GM19043 (cell line): Measurements from ENCODE around the gene NEK7.

Source experiments
- ATAC-seq: cut with Tn5 transposase; IDR thresholded peaks from one replicate; pipeline ENCODE4 v1.9.1; 2021; ENCODE audit warnings: low read depth; ENCODE audit not compliant: unreplicated experiment

Gene NEK7

DNA sequence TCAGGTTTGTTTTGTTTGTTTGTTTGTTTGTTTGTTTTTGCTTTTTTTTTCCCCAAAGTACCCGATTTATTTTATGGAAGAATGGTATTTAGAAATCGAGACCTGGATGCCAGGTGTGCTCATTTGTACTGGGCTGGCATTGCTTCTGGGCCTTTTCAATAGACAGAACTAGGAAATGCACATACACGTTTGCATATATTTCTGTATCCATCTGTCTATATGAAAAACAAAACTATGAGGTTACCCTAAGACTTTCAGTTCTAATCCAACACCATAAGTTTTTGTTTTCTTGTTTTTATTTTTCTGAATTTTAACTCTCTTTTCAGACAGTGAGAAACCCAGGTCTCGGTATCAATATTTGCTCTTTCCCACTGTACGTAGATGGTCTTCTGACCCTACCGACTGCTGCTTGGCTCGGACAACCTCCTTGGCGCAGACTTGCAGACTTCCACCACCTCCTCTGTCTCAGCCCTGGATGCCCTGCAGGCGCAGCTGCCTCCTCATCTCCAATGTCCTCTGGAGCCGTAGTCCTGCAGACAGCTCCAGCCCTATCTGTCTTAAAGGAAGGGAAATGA lies 171.7 kb downstream of the NEK7 start:
- ATAC-seq: no peak

DNA sequence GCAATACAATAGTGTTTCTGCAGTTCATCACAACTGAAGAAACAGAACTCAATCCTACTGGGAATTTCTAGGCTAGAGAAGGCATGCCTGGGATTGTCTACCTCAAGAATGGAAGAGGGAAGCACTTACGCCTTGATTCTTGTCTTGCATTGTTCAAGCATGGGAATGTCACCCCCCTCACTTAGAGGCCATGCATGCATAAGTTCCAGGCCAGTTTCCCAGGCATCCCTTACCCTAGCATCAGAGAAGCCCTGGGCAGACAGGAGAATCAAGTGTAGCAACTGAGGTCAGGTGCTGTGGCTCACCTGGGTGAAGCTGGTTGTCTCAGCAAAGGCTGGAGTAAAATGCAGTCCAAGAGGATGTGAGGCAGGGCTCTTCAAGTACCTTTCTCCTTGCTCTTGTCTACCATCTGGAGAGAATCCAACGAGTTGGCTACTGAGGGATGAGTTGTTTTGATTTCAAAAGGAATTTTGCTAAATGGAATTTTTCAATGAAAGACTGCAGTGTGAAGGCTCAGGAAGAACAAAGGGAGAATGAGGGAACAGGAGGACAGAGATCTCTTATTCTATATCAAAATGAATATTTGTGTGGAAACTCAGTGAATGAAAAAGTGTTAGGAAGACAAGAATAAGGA lies 174.3 kb downstream of the NEK7 start:
- no peak for ATAC-seq

DNA sequence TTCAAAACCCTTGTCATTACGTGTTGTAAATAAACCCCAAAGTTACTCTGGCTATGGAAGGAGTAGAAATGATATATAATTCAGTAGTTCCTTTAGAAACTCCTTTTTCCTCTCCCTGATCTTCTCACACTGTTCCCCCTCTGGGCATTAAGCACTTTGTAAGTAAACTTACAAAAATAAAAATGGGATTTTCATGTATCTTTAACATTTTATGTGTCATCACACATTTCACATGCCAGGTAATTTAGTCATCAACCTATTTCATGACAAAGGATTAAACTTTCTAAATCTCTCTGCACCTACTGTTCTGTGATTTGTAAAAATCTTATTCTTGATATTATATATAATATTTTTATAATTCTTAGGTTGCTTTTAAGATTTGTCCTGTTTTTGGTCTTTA lies 176.9 kb downstream of the NEK7 start:
- no peak for ATAC-seq

DNA sequence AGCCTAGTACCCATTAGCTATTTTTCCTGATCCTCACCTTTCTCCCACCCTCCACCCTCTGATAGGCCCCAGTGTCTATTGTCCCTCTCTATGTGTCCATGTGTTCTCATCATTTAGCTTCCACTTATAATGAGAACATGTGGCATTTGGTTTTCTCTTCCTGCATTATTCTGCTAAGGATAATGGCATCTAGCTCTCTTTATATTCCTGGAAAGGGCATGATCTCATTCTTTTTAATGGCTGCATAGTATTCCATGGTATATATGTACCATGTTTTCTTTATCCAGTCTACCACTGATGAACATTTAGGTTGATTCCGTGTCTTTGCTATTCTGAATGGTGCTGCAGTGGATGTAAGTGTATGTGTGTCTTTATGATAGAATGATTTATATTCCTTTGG lies 178.9 kb downstream of the NEK7 start:
- ATAC-seq: no peak

DNA sequence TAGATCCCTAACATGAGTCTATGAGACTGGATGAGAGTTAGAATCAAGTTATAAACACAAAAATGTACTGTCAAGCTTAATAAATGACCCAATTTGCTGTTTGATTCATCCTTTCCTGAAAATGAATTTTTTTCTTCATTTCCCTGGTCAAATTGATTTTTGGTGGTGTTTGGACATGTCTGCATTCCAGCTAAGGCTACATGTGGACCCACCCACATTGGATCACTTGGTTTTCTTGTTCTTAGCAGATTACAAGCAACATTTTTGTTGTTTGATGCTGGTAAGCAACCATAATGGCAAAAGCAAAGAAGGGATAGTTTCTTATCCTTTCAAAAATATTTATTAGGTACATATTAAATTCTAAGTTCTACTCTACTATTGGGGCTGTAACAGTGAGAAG lies 181.1 kb downstream of the NEK7 start:
- no peak for ATAC-seq

DNA sequence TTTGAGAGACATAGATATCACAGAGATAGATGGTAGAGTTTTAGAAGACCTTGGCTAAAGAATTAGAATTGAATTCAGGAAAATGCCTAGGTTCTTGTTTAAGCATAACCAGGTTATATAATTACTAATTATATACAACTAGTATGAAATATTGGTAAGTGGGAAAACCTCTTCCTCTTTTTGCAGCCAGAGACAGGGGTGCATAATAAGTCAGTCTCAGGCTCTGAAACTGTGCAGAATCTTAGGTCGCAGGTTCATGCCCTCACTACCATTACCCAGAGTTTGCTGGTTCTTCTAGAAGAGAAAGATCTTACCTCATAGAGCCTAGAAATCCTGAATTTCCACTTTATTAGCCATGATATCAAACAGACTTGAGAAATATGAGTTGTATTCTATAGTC lies 183.3 kb downstream of the NEK7 start:
- ATAC-seq: no peak

DNA sequence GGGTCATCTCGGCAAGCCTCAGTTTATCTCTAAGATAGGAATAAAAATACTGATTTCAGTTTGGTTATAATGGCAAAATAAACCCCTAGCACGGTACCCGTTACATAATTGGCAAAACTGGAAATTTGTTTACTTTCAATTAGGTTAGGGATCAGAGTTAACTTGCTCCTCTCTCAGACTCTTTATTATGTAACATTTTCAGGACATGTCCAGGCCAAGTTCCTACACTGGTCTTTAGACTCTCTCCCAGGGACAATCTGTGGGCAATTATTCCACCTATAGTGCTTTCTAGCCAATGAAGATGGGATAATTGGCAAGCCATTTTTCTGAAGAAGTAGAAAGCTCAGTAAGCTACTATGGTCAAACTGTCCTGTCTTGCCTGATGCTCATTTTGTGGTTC lies 189.4 kb downstream of the NEK7 start:
- ATAC-seq: no peak

DNA sequence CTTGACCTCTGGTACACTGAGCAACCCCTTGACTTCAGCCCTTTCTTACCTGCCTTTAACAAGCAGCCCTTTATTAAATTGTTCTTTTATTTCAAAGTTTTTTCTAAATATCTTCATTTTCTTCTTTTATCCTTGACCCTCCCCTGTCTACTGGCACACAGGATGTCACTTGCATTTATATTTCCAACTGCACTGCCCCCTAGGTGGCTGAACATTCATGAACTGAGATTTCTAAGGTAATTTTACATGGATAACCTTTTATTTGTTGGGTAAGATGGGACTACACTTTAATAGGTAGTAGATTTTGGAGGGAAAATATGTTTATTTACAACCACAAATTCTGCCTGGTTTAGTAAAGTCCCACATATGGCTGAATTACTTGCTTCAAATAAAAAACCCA lies 193.7 kb downstream of the NEK7 start:
- ATAC-seq: no peak

DNA sequence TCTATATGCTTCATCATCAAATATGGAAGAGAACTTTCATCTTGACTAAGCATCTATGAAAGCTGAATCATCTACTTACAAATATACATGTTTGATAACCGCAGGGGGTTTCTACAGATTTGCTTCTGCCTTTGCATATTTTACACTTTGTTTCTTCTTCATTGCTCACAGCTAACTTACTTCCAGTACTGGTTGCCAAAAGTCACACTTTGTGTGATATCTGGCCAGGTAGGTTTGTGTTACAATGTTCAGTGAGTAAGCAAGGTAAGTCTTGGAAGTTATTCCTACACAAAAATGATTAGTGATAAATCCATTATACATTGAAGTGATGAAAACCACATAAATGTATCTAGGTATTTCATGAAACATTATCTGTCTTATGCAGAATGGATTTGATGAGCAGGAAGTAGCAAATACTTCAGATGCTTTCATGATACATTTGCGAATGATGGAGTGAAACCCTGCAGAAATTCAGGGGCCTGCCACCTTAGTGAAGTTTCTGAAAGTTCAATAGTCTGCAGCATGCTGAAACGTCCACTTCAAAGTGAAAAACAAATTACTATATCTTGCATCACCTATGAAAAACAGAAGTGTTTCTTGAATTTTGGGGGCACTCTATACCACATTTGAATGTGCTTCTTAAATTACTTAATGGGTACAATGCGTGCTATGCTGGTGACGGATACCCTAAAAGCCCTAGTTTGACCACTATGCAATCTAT lies 196.3 kb downstream of the NEK7 start:
- ATAC-seq: peak; percentile 80

DNA sequence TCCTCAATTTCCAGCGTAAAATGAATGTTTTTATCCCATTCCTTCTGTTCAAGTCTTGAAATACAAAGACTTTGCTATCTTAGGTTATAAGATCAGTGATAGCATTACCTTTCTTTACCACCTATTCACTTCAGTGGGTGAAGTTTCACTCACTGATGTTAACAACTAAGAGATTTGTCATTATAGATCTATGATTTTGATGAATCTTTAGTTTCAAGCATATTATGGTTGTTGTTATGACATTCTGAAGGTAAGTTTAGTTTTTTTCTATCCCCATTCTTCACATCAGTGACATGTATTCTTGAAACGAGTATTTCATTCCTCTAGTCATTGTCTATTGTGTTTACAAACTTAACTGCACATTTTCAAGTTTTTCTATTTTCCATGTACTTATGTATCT lies 201.1 kb downstream of the NEK7 start:
- ATAC-seq: no peak

DNA sequence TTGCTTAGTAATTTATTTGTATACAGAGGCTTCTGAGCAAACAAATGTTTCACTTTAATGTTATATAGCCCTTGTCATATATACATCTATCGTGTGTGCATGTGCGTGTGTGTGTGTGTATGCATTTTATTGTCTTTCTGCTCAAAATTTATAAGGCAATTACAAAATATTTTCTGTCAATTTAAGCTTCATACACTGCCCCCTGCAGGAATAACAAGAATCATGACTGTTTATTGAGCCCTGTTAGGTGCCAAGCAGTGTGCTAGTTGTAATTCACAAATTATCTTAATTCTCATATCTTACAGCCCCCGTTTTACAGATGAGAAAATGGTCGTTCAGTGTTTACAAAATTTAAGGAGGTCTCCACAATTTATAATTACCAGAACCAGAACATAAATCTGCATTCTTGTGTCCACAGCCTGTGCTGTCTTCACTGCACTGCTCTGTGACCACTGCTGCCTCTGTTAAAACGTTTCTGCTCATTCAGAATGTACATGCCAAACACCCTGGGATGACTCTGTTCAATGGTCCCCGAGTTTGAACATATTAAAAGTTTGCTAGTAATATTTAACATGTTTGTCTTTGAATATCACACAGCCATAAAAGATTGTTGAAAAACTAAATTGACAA lies 202.3 kb downstream of the NEK7 start:
- ATAC-seq: no peak

DNA sequence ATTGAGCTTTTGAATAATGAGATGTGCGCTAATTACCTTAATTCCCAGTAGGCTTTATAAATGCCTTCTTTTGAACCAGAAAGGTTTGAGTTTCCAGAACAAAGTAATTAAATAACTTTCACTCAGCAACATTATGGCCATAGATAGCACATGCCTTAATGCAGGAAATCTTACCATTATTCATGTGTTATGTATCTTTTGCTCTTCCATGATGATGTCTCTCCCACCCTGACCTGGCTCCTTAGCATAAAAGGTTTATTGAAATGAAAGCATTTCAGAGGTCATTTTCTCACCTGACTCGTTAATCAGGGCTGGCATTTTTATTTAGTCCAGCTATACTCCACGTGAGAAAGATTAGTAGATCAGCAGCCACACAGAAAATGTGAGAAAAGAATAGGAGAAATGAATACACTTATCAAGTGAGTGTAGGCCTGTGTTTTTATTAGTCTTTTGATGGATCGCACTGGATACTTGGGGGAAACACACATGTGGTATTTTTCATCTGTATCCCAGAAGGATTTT lies 203.5 kb downstream of the NEK7 start:
- no peak for ATAC-seq

DNA sequence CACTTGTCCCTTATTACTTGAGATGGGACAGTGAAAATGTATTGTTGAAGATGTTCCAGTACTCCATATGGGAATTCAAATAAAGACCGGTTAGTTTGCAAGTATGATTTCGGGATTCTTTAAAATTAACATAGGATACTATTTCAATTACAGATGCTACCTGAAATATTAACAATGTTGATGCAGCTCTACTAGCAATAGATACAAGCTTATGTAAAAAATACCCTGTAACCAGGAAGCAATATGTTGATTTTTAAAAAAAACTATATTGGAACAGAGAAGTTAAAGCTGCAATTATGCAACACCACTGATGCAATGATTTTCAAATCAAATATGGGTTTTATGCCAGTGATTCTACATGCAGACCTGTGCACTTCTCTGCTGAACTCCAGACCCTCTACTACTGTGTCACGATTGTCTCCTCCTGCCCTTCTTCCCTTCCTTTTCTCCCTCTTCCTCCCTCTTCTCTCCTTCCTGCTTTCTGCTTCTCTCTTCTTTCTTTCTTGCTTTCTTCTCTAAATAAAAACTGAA lies 204.5 kb downstream of the NEK7 start:
- no peak for ATAC-seq

DNA sequence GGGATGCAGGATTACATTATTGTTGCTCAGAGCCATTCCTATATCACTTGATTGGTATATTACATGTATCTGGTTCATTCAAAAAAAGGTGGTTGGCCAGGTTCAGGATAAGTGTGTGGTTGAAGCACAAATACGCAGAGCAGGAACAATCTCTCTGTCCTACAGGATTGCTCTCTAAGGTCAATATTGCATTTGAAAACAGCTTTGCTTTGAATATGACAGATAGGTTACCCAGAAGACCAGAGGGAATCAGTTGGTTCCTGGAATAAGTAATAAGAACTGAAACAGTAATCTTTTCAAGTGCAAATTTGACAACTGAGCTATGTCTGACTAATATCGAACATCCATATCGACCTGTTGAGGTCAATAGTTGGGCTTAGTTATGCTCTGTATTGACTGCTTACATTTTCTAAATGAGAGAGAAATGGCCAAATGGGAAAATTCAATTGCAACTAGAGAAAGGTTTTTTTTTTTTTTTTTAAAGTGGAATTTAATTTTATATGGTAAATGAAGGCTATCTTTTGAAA lies 206.9 kb downstream of the NEK7 start:
- ATAC-seq: no peak

DNA sequence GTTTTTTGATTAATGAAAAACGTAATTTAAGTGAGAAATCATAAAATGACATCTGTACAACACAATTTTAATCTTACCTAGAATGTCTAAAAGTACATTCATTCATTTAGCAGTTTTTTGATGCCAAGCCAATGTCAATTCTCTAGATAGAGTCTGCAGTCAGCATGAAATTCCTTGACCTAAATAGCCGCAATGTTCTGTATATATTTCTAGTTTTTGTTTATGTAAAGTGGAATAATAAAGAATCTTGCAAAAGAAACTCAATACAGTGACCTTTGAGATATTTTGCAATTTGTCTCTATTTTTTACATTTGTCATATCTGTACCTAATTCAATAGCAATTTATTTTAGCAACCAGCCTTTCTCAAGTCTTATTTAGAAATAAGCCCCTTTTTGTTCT lies 207.7 kb downstream of the NEK7 start:
- ATAC-seq: no peak

DNA sequence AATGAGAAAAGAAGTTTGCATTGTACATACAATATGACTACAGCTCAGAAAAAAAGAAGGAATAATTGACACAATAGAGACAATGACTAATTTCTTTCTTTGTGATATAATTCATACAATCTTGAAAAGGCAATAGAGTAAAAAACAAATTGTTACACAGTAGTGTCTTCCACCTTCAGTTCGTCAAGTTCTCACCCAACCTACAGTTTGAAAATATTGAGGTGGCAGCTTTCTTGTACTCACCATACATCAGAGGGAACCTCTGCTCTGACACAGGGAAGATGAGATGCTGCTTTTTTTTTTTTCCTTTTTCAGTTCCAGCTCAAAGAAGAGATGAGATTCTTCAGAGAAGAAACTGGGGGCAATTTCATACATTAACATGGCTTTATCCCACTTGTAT lies 210.5 kb downstream of the NEK7 start:
- ATAC-seq: no peak

DNA sequence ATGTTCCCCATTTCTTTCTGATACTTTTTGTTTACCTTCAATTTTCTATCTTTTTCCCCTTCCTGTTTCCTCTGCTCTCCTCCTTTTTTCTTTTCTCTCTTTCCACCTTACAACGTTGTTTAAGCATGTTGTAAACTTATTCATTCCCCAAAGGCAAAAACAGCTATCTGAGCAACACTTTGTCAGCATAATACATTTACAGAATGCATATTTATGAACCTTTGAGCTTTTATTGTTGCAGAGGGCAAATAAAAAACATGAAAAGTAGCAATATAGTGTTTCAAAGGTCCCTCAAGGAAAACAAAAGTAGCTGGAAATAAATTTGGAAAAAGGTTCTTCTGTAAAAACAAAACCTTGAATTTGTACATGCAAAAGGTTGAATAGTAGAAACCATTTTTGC lies 214.2 kb downstream of the NEK7 start:
- ATAC-seq: no peak
